Measurements from ENCODE around the gene TTC7B.

TTC7B gene

DNA sequence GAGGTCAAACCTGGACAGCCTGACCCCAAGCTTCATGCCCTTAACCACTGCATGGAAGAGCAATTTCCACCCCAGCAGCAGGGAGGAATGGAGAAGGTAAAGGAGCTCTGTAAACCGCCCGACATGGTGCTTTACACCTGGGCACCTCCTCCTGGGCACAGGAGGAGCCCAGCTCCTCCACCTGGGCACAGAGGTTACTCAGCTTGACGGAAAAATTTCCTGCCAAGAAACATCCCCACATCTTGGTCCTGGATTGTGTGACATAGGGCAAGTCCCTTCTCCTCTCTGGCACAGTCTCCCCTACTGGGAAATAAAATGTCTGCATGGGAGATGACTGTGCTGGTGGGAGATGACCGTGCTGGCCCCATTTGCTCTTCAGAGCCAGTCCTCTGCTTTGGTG is 40.8 kb downstream of the TTC7B start:
- DNase-seq (ENCODE audit: low read depth), result no peak

- DNase-seq (ENCODE audit: low read depth), result no peak
Observed at GRCh38 chr14:90774316-90774715, 41.9 kb downstream of the TTC7B start.

- DNase-seq (ENCODE audit: low read depth), result no peak
Observed at GRCh38 chr14:90773705-90774104, 42.5 kb downstream of the TTC7B start.

DNA sequence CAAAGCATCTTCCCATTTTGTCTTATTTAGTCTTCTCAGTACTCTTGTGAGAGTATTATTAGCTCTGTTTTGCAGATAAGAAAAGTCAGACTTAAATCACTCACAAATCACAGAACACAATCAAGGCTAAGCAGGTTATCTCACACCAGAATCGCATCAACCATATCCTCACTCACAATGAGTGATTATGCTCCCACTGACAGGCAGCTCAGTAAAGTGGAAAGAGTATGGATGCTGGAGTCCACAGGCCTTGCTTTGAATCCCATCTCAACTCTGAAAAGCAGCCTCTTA is 43.1 kb downstream of the TTC7B start:
- no peak for DNase-seq (ENCODE audit: low read depth)

DNA sequence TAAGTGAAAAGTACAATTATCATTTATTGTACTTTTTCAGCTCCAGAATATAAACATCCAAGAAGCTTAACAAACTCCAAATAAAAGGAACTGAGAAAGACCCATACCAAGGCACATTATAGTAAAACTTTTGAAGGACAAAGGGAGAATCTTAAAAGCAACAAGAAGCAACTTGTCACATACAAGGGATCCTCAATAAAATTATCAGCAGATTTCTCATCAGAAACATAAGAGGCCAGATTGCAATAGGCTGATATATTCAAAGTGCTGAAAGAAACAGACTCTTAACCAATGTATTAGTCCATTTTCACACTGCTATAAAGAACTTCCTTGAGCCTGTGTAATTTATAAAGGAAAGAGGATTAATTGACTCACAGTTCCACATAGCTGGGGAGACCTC is 48.3 kb downstream of the TTC7B start:
- no peak for DNase-seq (ENCODE audit: low read depth)

- no peak for DNase-seq (ENCODE audit: low read depth)
Observed at GRCh38 chr14:90760591-90761316, 55.5 kb downstream of the TTC7B start.

DNA sequence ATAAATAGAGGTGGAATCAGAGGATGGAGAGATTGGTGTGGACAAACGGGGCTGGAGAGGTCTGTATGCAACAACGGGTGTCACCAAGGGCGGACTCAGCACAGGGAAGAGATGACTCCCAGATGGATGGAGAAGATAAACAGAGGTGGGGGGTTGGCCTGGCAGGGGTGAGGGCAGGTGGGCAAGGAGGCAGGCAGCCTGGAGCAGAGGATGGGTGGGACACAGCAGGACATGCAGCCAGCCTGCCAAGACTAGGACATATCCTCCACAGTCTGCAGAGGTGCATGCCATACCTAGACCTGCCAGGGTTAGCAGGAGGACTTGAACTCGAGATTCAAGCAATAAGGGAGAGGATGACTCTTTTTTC is 56.2 kb downstream of the TTC7B start:
- DNase-seq (ENCODE audit: low read depth), result no peak

DNA sequence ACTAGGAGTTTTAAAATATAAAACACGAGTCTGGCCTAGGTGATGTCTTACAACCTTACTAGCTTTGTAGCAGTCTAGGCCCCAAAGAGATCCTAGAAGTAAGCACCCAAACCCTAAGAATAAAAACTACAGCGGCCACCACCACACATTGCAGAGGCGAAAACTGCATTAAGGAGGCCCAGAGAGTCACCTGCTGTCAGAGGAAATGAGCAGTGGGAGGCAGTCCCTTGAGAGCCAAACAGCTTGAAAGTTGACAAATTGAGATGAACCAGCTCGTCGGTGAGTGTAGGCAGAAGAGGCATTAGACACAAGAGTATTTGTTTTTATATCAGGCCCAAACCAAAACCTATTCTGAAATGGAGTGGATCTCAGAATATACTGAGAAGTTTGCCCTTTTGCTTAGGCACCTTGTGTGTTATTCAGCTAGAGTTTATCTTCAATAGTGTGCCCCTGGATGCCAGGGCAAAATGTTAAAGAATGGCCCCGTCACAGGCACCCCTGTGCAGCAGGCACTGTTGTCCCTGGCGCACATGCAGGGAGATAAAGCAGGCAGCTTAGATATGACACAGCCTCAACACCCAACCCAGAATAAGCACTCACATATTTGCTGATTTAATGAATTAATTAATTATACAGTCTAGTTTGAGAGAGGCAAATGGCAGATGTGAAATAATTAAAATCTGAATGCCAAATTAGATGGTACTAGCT is 56.7 kb downstream of the TTC7B start:
- no peak for DNase-seq (ENCODE audit: low read depth)

- DNase-seq (ENCODE audit: low read depth), result no peak
Observed at GRCh38 chr14:90758959-90759358, 57.3 kb downstream of the TTC7B start.

DNA sequence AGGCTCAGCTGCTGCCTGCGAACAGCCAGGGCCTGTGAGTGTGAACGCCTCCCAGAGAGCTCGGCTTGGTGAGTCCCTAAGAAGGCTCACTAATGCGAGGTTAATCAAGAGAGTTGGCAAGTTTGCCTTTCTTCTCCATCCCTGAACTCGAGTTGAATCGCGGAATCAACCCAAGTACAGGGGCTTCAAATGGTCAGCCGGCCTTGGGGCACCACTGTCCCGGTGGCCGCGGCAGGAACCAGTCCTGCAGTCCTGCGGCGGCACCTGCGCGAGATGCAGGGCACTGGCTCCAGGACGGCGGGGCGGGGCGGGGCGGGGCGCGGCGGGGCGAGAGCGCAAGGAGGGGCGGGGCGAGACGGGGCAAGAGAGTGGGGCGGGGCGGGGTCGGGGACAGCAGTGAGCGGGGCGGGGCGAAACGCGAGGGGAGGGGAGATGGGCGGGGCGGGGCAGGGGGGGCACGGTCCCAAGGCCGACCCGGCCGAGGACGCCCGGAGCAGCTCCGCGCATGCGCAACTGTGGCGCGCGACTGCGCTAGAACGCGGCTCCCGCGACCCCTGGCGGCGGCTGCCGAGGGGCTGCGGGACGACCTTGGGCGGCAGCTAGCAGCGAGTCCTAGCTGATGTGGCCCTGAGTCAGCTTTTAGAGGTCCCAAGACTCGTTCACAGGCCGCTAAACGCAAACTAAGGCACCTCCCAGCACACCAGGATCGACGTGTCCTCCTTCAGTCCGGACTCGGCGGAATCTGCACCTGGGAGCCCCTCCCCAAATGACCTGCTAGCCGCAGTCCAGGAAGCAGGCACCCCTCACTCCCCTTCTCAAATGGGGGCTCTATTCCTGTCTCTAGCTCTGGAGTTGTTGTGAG is 58.0 kb downstream of the TTC7B start:
- peak; percentile 62 for DNase-seq (ENCODE audit: low read depth)

DNA sequence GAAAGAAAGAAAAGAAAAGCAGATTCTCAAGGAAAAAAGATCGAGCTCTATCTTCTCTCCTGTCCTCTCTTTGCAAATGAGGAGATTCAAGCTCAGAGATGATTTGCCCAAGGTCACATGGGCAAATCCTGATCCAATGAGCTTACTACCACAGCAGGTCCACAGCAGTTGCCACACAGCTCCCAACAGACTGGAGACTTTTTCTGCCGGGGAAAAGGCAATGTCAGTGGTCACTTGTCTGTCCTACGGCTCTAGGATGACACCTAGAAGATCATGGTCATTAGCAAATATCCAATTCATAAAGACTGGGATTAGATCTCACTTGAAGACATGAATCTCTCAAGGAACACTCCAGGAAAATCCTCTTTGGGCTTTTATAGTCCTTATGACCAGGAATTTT is 58.8 kb downstream of the TTC7B start:
- no peak for DNase-seq (ENCODE audit: low read depth)

GRCh38 chr14:90756755-90757345 is 59.4 kb downstream of the TTC7B start:
- DNase-seq (ENCODE audit: low read depth), result no peak

DNA sequence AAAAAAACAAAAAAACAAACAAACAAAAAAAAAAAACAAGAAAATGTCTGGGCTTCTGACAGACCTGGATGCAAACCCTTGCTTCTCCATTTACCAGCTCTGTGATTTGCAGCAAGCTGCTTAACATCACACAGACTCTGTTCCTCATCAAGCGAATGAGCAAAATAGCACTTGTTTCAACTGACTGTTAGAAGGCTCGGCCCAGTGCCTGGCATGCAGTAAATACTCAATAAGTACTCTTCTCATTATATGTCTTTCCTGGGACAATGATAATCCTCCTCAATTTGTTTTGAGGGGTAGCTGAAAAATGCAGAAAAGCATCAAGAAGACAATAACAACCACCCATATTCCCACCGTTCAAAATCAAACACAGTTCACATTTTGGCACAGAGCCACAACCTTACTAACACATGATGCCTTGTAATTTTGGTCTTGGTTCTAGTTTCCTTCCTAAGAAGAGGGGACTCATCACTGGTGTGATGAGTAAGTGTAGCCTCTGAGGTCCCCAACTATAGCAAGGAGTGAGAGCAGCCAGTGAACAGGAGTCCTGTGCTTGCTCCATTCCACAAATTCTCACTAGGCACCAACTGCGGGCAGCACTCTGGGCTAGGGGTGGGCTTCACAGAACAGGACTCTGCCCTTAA is 60.4 kb downstream of the TTC7B start:
- no peak for DNase-seq (ENCODE audit: low read depth)

- DNase-seq (ENCODE audit: low read depth), result no peak
Observed at GRCh38 chr14:90753456-90754005, 62.7 kb downstream of the TTC7B start.

GRCh38 chr14:90750701-90751100 is 65.5 kb downstream of the TTC7B start:
- no peak for DNase-seq (ENCODE audit: low read depth)

DNA sequence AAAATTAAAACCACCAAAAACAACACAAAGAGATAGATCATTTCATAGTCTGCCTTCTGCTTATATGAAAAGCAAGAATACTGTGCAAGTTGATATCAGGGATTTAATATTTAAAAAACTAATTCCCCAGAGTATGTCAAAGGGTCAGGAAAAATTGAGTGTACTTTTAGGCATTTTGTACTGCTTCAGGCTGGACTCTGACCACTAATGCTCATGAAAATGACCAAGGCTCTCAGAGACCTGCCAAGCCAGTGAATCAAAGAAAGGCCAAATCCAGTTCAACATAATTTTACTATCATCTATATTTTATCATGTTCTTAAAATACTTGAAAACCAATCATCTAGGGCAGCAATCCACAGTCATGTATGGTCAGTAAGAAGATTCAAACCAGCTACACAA is 66.0 kb downstream of the TTC7B start:
- DNase-seq (ENCODE audit: low read depth), result no peak

GRCh38 chr14:90747909-90748308 is 68.3 kb downstream of the TTC7B start:
- DNase-seq (ENCODE audit: low read depth), result no peak

DNA sequence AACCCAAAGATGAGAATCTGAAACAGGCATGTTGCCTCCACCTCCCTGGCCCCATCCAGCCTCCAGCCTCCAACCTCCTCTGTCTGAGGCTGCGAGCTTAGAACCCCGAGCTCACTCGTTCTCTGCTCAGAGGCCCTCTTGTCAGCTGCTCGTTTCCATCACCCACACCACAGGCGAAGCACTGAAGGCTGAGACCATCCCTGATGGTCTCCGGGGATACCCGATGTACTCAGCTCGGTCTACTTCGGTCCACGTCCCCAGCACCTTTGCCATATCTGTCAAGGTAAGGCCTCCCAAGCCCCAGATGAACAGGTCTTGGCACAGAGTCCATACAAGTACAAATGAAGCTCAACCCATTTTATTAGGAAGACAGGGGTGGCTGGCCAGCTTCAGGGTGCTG is 72.4 kb downstream of the TTC7B start:
- no peak for DNase-seq (ENCODE audit: low read depth)

- DNase-seq (ENCODE audit: low read depth), result no peak
Observed at GRCh38 chr14:90743425-90743824, 72.8 kb downstream of the TTC7B start.

DNA sequence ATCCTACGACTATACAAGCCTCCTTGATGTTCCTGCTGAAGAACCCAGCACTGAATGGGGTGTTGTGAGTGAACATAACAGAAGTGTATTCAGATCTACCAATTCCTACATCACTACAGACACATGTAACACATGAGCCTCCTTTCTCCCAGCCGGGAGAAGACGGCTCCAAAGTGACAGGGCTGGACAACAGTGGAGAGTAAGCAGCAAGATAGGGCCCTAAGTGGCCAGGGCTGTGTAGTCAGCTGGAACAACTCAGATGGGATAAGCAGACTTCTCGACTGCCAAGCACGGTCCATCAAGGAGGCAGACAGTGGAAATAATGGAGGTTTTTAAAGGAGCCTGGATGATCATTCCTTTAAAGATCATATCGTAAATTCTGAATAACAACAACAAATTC is 73.5 kb downstream of the TTC7B start:
- DNase-seq (ENCODE audit: low read depth), result no peak

DNA sequence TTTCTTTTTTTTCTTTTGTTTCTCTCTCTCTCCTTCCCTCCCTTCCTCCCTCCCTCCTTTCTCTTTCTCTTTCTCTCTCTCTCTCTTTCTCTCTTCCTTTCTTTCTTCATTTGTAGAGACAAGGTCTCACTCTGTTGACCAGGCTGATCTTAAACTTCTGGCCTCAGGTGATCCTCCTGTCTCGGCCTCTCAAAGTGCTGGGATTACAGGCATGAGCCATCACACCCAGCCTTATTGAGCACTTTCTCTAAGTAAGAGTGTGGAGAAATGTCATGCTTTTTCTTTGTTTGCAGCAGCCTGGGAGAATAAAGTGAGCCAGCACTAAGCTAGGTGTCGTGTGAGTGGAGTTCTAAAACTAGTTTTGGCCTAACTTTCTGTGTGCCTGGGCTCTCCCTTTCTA is 74.0 kb downstream of the TTC7B start:
- DNase-seq (ENCODE audit: low read depth), result no peak

GRCh38 chr14:90741682-90741946 is 74.6 kb downstream of the TTC7B start:
- no peak for DNase-seq (ENCODE audit: low read depth)

All from HS-27A (cell line).